Peyer's patch (tissue), 4 donors: Measurements from ENCODE around the gene PCBP1.

ENCODE experiments used
- CTCF ChIP-seq, 6 experiments: fragments of 450-650 bp in 4 of 6; fragments of 200-600 bp in 2 of 6; sonication (generic) in 1 of 6; IDR thresholded peaks; one replicate each; pipeline ENCODE4 v1.5.1; 2017 to 2019; ENCODE audit warnings: antibody characterized with exemption in 6 of 6, mild to moderate bottlenecking in 3 of 6, moderate library complexity in 1 of 6
- POLR2A ChIP-seq, 2 donors: fragments of 450-650 bp; IDR thresholded peaks; one replicate each; pipeline ENCODE4 v1.5.1; 2017; ENCODE audit warnings: antibody characterized with exemption in 2 of 2, mild to moderate bottlenecking in 2 of 2, moderate library complexity in 2 of 2

GRCh38 chr2:70098032-70098431 lies 10.8 kb downstream of the PCBP1 start:
- TF ChIP-seq CTCF (IDR thresholded peaks at IDR 0.05) (no peak), POLR2A (IDR thresholded peaks at IDR 0.05) (no peak)
